GM10266 (cell line): ENCODE data around the gene KCNK3.

ENCODE experiments used
- DNase-seq: peaks from one replicate; pipeline ENCODE4 v3.0.0; 2012; ENCODE audit errors: extremely low spot score
- CTCF ChIP-seq: IDR thresholded peaks from 2 replicates; pipeline ENCODE4 v1.5.1; 2012; ENCODE audit warnings: mild to moderate bottlenecking, low read depth; ENCODE audit not compliant: control insufficient read depth, insufficient read depth; ENCODE audit errors: missing control alignments

The KCNK3 gene

GRCh38 chr2:26715528-26716270 is 23.2 kb downstream of the KCNK3 start:
- DNase-seq, result no peak
- no peak for TF ChIP-seq CTCF

- no peak for TF ChIP-seq CTCF
- no peak for DNase-seq
Measured at GRCh38 chr2:26716340-26716739, 23.8 kb downstream of the KCNK3 start.

GRCh38 chr2:26716769-26717168 is 24.2 kb downstream of the KCNK3 start:
- DNase-seq, result no peak
- no peak for TF ChIP-seq CTCF

GRCh38 chr2:26717362-26717761 is 24.8 kb downstream of the KCNK3 start:
- no peak for TF ChIP-seq CTCF
- no peak for DNase-seq

- no peak for TF ChIP-seq CTCF
- DNase-seq, result no peak
Measured at GRCh38 chr2:26718949-26719686, 26.6 kb downstream of the KCNK3 start.

GRCh38 chr2:26720322-26721114 is 28.0 kb downstream of the KCNK3 start:
- DNase-seq, result no peak
- no peak for TF ChIP-seq CTCF
